Dendritic cell treated with granulocyte-macrophage colony-stimulating factor and Interleukin-4, amounts not matched to agents 40 ng/mL and 50 ng/mL, for 4 days (primary cell): ENCODE measurements around the gene MPRIP.

ENCODE experiments used
- H3K27ac Mint-ChIP-seq: one replicate; pipeline ENCODE4 v1.8.0; 2022; ENCODE audit warnings: mild to moderate bottlenecking, mixed read lengths
- H3K27me3 Mint-ChIP-seq: one replicate; pipeline ENCODE4 v1.8.0; 2022; ENCODE audit warnings: mild to moderate bottlenecking, mixed read lengths
- H3K36me3 Mint-ChIP-seq: one replicate; pipeline ENCODE4 v1.8.0; 2022; ENCODE audit warnings: low read depth, mixed read lengths
- H3K4me1 Mint-ChIP-seq: one replicate; pipeline ENCODE4 v1.8.0; 2022; ENCODE audit warnings: low read depth, mixed read lengths
- H3K4me3 Mint-ChIP-seq: one replicate; pipeline ENCODE4 v1.8.0; 2022; ENCODE audit warnings: mild to moderate bottlenecking, moderate library complexity, mixed read lengths
- H3K9me3 Mint-ChIP-seq: one replicate; pipeline ENCODE4 v1.8.0; 2022; ENCODE audit warnings: mixed read lengths
- intact Hi-C: fragments of 100-400 bp; cut with micrococcal nuclease; formaldehyde crosslinking; loops from one replicate; pipeline ENCODE4 v1.15.0; 2022

Gene MPRIP

DNA sequence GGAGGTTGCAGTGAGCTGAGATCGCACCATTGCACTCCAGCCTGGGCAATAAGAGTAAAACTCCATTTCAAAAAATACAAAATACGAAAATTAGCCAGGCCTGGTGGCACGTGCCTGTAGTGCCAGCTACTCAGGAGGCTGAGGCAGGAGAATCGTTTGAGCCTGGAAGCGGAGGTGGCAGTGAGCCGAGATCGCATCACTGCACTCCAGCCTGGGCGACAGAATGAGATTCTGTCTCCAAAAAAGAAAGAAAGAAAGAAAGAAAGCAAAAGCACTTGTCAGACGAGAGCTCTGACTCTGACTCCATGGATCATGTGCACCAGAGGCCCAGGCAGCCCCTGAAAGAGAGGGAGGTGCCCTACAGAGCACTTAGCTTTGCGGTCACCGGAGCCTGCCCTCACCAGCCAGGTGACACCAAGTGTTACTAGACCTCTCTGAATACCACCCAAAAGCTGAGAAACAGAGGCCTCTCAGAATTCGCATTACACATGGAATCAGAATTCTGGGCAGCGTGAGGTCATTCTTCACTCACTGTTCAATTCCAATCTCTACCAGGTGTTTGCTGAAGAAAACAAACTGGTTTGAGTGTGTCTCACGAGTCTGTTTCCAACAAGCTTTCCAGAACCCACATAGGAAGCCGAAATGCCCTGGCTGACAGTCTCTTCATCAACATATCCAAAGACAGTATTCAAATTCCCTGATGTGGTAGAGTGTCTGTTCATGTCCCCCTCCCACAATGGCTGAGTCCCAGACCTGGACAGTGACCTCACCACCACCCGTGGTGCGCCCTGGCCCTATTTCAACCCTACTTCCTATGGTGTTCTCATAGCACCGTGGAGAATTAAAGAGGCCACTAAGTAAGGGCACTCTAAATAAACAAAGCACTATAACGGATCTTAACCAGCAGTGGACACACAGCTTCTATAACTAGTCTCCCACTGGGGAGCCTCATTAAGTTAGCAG, 193.2 kb downstream of the MPRIP start:
- Mint-ChIP-seq H3K27me3 (no peaks in the 10 kb centered on the region), H3K36me3 (peaks cover 51% of the 10 kb centered on the region), H3K4me1 (peaks cover 27% of the 10 kb centered on the region), H3K4me3 (peak overlapping the region; percentile 99), H3K27ac (peak overlapping the region; percentile 99), H3K9me3 (no peaks in the 10 kb centered on the region)
- intact Hi-C loops: loop anchor here (5.0 kb wide), 1 partner anchor 233 kb away; no protein-coding TSS in a partner anchor

DNA sequence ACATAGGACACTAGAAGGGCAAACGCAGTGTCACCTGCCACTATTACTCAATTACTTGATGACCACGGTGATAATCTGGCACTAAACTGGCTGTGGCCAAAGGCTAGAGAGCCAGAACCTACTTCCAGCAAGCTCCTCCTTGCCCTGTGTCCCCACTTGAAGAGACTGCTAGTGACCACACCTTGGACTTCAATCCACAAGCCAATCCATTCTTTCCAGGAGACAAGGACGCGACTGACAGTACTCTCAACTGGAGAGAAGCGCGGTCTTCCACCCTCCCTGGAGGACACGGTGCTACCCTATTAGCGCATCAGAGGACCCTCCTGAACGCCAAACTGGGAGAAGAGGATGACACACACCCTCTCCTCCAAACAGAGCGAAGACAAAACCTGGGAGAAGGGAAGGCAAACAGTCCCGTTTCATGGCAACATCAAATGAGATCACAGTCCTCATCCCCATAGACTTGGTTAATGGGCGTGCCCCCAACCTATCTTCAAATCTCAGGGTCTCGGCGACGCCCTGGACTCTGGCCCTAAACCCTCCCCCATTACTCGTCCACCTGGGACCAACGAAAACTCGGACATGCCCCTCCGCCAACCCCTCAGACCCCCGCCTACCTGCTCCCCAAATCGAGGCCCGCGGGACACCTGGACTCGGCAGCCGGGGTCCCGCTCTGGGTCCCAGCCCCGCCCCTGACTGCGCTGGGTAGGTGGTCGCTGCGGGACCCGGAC, 194.2 kb downstream of the MPRIP start:
- Mint-ChIP-seq H3K27me3 (no peaks in the 10 kb centered on the region), H3K9me3 (no peaks in the 10 kb centered on the region), H3K4me3 (peak overlapping the region; percentile 99), H3K27ac (peak overlapping the region; percentile 99), H3K4me1 (peaks cover 27% of the 10 kb centered on the region), H3K36me3 (peaks cover 42% of the 10 kb centered on the region)
- intact Hi-C loops: loop anchor here (1.0 to 5.0 kb wide), 2 partner anchors 45 to 234 kb away; partner anchors contain the start of gene COPS3

DNA sequence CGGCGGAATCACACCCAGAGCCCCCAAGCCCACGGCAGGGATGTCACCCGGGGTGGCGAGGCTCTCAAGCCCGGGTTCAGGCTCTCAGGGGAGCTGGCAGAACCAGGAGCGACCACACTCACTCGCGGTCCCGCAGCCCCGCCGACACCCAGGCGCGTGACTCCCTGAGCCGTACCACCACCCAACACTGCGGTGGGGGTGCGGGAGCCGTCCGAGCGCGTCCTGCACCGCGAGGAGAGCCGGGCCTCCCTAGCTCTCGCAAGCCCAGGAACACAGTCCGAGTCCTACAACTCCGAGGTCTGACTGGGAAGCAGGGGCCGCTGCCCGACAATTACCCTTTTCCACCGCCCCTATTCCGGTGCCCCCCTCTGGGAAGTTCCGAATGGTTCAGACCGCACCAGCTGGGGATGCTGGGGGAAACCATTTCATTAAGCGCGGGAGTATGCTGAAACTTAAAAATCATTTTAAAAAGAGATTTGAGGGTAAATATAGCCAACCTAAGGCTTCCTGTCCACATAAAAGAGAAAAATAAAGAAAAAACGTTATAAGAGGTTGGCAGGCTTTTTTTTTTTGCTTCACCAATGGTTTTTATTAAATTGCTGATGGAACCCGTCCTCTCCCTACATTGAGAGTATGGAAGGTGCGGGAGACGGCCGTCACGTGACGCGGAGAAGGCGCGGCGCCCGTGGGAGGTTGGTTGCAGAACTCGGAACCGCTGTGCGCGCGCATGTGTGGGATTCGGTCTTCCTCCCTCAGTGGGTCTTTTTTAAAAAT, 195.0 kb downstream of the MPRIP start, which contains the start of gene FLCN:
Gene FLCN (minus strand): TSS at position 143 of the 774 bp plus-strand sequence. CDS start 9,031 bp downstream, outside the sequence.
- Mint-ChIP-seq H3K4me3 (peak within 1 kb of the TSS; percentile 99), H3K27ac (peak within 1 kb of the TSS; percentile 99), H3K36me3 (peaks cover 34% of the 10 kb centered on the region), H3K27me3 (no peaks in the 10 kb centered on the region), H3K4me1 (peaks cover 27% of the 10 kb centered on the region), H3K9me3 (no peaks in the 10 kb centered on the region)
- intact Hi-C loops: loop anchor here (1.0 to 5.0 kb wide), 2 partner anchors 44 to 235 kb away; partner anchors contain the start of gene COPS3

DNA sequence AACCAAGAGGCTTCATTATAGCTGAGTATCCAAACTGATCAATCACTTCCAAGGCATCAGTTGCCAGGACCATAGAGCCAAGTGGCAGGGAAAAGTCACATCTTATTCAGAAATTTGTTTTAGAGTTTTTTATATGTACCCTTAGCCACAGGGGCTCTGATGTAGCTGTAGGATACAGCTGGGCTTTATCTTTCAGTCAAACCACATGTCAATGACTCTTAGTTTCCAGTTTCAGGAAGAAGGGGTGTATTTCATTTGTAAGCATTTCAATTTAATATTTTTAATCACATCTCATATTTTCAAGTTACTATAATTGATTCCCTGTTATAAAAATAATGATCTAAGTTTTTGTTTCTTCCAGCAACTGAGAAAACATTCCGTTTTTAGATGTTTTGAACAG, 197.6 kb downstream of the MPRIP start:
- Mint-ChIP-seq H3K27ac (no peak overlapping the region), H3K9me3 (no peaks in the 10 kb centered on the region), H3K4me1 (peaks cover 19% of the 10 kb centered on the region), H3K27me3 (no peaks in the 10 kb centered on the region), H3K36me3 (peaks cover 22% of the 10 kb centered on the region), H3K4me3 (no peak overlapping the region)
- intact Hi-C loops: loop anchor here (5.0 kb wide), 1 partner anchor 238 kb away; no protein-coding TSS in a partner anchor

DNA sequence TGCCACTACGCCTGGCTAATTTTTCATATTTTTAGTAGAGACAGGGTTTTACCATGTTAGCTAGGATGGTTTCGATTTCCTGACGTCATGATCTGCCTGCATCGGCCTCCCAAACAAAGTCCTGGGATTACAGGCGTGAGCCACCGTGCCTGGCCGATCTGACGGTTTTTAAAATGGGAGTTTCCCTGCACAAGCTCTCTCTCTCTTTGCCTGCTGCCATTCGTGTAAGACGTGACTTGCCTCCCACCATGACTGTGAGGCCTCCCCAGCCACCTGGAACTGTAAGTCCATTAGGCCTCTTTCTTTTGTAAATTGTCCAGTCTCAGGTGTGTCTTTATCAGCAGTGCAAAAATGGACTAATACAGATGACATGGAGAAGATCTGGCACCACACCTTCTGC, 199.4 kb downstream of the MPRIP start:
- intact Hi-C loops: no loop called here
- Mint-ChIP-seq H3K27me3 (no peaks in the 10 kb centered on the region), H3K9me3 (no peaks in the 10 kb centered on the region), H3K36me3 (peaks cover 21% of the 10 kb centered on the region), H3K4me1 (peaks cover 7% of the 10 kb centered on the region), H3K4me3 (no peak overlapping the region), H3K27ac (no peak overlapping the region)

DNA sequence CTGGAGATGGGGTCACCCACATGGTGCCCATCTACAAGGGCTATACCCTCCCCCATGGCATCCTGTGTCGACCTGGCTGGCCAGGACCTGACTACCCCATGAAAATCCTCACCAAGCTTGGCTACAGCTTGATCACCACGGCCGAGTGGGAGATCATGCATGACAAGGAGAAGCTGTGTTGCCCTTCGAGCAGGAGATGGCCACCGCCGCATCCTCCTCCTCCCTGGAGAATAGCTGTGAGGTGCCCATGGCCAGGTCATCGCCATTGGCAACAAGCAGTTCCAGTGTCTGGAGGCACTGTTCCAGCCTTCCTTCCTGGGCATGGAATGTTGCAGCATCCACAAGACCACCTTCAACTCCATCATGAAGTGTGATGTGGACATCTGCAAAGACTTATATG, 200.0 kb downstream of the MPRIP start:
- H3K36me3 Mint-ChIP-seq: peaks cover 21% of the 10 kb centered on the region
- no peaks in the 10 kb centered on the region for H3K27me3 Mint-ChIP-seq
- H3K4me1 Mint-ChIP-seq: peaks cover 7% of the 10 kb centered on the region
- intact Hi-C loops: no loop called here
- H3K27ac Mint-ChIP-seq: no peak overlapping the region
- no peak overlapping the region for H3K4me3 Mint-ChIP-seq
- H3K9me3 Mint-ChIP-seq: no peaks in the 10 kb centered on the region
